IMR-90 (cell line): ENCODE results near the gene CTRL. TPM values are rescaled to one million over a fixed set of nuclear protein-coding genes. Genes with fewer than 3 reads are reported as not detected.

Experiments
- ATAC-seq: fragments of 200-7000 bp; cut with Tn5 transposase; 2 replicates; pipeline ENCODE4 v1.9.1; 2020; ENCODE audit warnings: low read depth, mild to moderate bottlenecking, moderate library complexity
- BruUV-seq: library from RNA; stranded (reverse); fragments of 400-500 nt; replicated peaks from 2 replicates; lab custom pipeline; 2021; lab: Mats Ljungman, UMichigan
- CTCF ChIA-PET: fragments of 300-600 bp; formaldehyde crosslinking; extraction: SDS; loops from one replicate; lab custom pipeline; 2021; ENCODE audit warnings: antibody characterized with exemption; lab: Yijun Ruan, JAX
- POLR2A ChIA-PET: fragments of 300-600 bp; sonication (Branson Sonifier 250); formaldehyde crosslinking; loops from one replicate; lab custom pipeline; 2022; ENCODE audit warnings: antibody characterized with exemption; ENCODE audit not compliant: unreplicated experiment; lab: Charles Lee
- DNase-seq: peaks from one replicate; pipeline ENCODE4 v3.0.0; 2013
- H2AFZ ChIP-seq: replicated peaks from 2 replicates; pipeline ENCODE3; 2013; ENCODE audit warnings: low read length, mild to moderate bottlenecking; ENCODE audit not compliant: poor library complexity
- H2AK5ac ChIP-seq: 2 replicates; pipeline ENCODE4 v1.6.1; 2013; ENCODE audit warnings: low read depth, low read length, inconsistent platforms
- H2AK9ac ChIP-seq: replicated peaks from 2 replicates; pipeline ENCODE3; 2013; ENCODE audit warnings: mild to moderate bottlenecking, low read depth, low read length, moderate library complexity; ENCODE audit not compliant: poor library complexity
- H2BK120ac ChIP-seq: 2 replicates; pipeline ENCODE4 v1.6.1; 2013; ENCODE audit warnings: low read depth, low read length, inconsistent platforms
- H2BK15ac ChIP-seq: 3 replicates; pipeline ENCODE4 v1.6.1; 2013; ENCODE audit warnings: low read depth, low read length, inconsistent platforms
- H2BK20ac ChIP-seq: 2 replicates; pipeline ENCODE4 v1.6.1; 2013; ENCODE audit warnings: low read depth, mild to moderate bottlenecking, inconsistent platforms, low read length, moderate library complexity
- H2BK5ac ChIP-seq: 2 replicates; pipeline ENCODE4 v1.6.1; 2013; ENCODE audit warnings: mild to moderate bottlenecking, low read depth, low read length, inconsistent platforms; ENCODE audit not compliant: poor library complexity, severe bottlenecking
- H3K14ac ChIP-seq: replicated peaks from 2 replicates; pipeline ENCODE4 v1.6.1; 2013; ENCODE audit warnings: low read depth, low read length, inconsistent platforms
- H3K18ac ChIP-seq: 2 replicates; pipeline ENCODE4 v1.6.1; 2013; ENCODE audit warnings: low read depth, low read length, control low read depth
- H3K23ac ChIP-seq: 2 replicates; pipeline ENCODE4 v1.6.1; 2013; ENCODE audit warnings: low read depth, low read length, inconsistent platforms
- H3K27ac ChIP-seq: 2 replicates; pipeline ENCODE4 v1.5.1; 2013; ENCODE audit warnings: mild to moderate bottlenecking, control low read depth, low read length; ENCODE audit not compliant: insufficient read depth
- H3K27me3 ChIP-seq: 2 replicates; pipeline ENCODE4 v1.6.1; 2013; ENCODE audit warnings: low read length; ENCODE audit not compliant: control insufficient read depth, insufficient read depth
- H3K36me3 ChIP-seq: 2 replicates; pipeline ENCODE4 v1.6.1; 2013; ENCODE audit warnings: low read length, mixed read lengths; ENCODE audit not compliant: control insufficient read depth, insufficient read depth
- H3K4ac ChIP-seq: 2 replicates; pipeline ENCODE4 v1.6.1; 2013; ENCODE audit warnings: low read depth, low read length, inconsistent platforms
- H3K4me1 ChIP-seq: 2 replicates; pipeline ENCODE4 v1.6.1; 2013; ENCODE audit warnings: low read length, mixed read lengths; ENCODE audit not compliant: control insufficient read depth, insufficient read depth
- H3K4me2 ChIP-seq: 2 replicates; pipeline ENCODE4 v1.6.1; 2013; ENCODE audit warnings: low read depth, mild to moderate bottlenecking, control low read depth, low read length, moderate library complexity
- H3K4me3 ChIP-seq: 2 replicates; pipeline ENCODE4 v1.5.1; 2013; ENCODE audit warnings: low read depth, mild to moderate bottlenecking, control low read depth, low read length, moderate library complexity; ENCODE audit not compliant: insufficient read depth
- H3K56ac ChIP-seq: 2 replicates; pipeline ENCODE4 v1.6.1; 2013; ENCODE audit warnings: low read length, inconsistent platforms; ENCODE audit not compliant: insufficient read depth; ENCODE audit errors: extremely low read depth
- H3K79me1 ChIP-seq, 2 experiments: 2 replicates each; pipeline ENCODE4 v1.6.1; 2013; ENCODE audit warnings: low read length in 2 of 2, inconsistent platforms in 1 of 2, low read depth in 1 of 2
- H3K9ac ChIP-seq: 2 replicates; pipeline ENCODE4 v1.6.1; 2013; ENCODE audit warnings: low read depth, low read length, control low read depth
- H3K9me1 ChIP-seq: 2 replicates; pipeline ENCODE4 v1.6.1; 2013; ENCODE audit warnings: low read length, inconsistent platforms; ENCODE audit not compliant: insufficient read depth
- H3K9me3 ChIP-seq: 2 replicates; pipeline ENCODE4 v1.6.1; 2013; ENCODE audit warnings: low read length; ENCODE audit not compliant: control insufficient read depth, insufficient read depth
- H4K20me1 ChIP-seq: 2 replicates; pipeline ENCODE4 v1.6.1; 2013; ENCODE audit warnings: low read length, inconsistent platforms; ENCODE audit not compliant: insufficient read depth
- H4K5ac ChIP-seq: 2 replicates; pipeline ENCODE4 v1.6.1; 2013; ENCODE audit warnings: mild to moderate bottlenecking, low read depth, low read length, control low read depth
- H4K8ac ChIP-seq, 2 experiments: 2 replicates each; pipeline ENCODE4 v1.6.1; 2013; ENCODE audit warnings: low read depth in 2 of 2, low read length in 2 of 2, control low read depth in 1 of 2, inconsistent platforms in 1 of 2
- H4K91ac ChIP-seq: 2 replicates; pipeline ENCODE4 v1.6.1; 2013; ENCODE audit warnings: low read depth, low read length, inconsistent platforms; ENCODE audit not compliant: insufficient read depth
- MAFK ChIP-seq: IDR thresholded peaks from 2 replicates; pipeline ENCODE4 v1.6.1; 2012; ENCODE audit warnings: low read depth, low read length, improper control_type of control experiment
- POLR2A ChIP-seq: IDR thresholded peaks from 2 replicates; pipeline ENCODE4 v1.6.1; 2012; ENCODE audit warnings: mild to moderate bottlenecking, low read depth, low read length
- WGBS, 2 experiments: methylation state at CpG; one replicate each; pipeline versions ENCODE4 v1.1.5 to v1.1.7; 2013; ENCODE audit warnings: missing lambda C conversion rate in 2 of 2; ENCODE audit not compliant: insufficient read length in 1 of 2; ENCODE audit errors: extremely low coverage in 2 of 2; 5-methylcytosine and 5-hydroxymethylcytosine counted together
- dilution Hi-C: fragments of 300-500 bp; cut with HindIII; formaldehyde crosslinking; loops from one replicate; pipeline ENCODE4 v1.14.3; 2018; ENCODE audit warnings: low sequenced_read_pairs; ENCODE audit not compliant: unreplicated experiment
- in situ Hi-C: fragments of 300-500 bp; cut with MboI; formaldehyde crosslinking; loops from 3 replicates; pipeline ENCODE4 v1.14.3; 2019; ENCODE audit warnings: low sequenced_read_pairs, inconsistent platforms, mixed read lengths
- intact Hi-C: fragments of 100-400 bp; cut with micrococcal nuclease; formaldehyde crosslinking; loops from 2 replicates; pipeline ENCODE4 v1.10.0; 2022
- polyA plus RNA-seq, 3 experiments: library from polyadenylated mRNA; depleted of rRNA; stranded (reverse); fragments of >200 nt; gene quantifications; 2 replicates each; pipeline ENCODE4 v1.2.3, GENCODE V29; 2012; ENCODE audit warnings: low replicate concordance in 1 of 3
- total RNA-seq: library from RNA; depleted of rRNA; stranded (reverse); fragments of >200 nt; gene quantifications from 2 replicates; pipeline ENCODE4 v1.2.3, GENCODE V29; 2012

The CTRL gene
- total and polyA plus RNA-seq, 2 of the 4 experiments (the other 2 are of a cell fraction) = 0.18 to 1.1 TPM

GRCh38 chr16:67902831-67903230 lies 28.8 kb downstream of the CTRL start:
- Histone ChIP-seq H2AFZ (no peak overlapping the region), H4K20me1 (peaks cover 34% of the 10 kb centered on the region; the same call in 1 of the 2 replicates), H2BK5ac (no peak overlapping the region), H3K4ac (no peak overlapping the region), H3K4me3 (no peak overlapping the region), H3K9me1 (peaks cover 25% of the 10 kb centered on the region), H2BK20ac (no peak overlapping the region), H4K5ac (no peak overlapping the region), H3K9ac (no peak overlapping the region), H3K27ac (peak overlapping the region; percentile 0; the same call in 1 of the 2 replicates), H4K8ac (no peak overlapping the region), H3K36me3 (peaks cover 11% of the 10 kb centered on the region), H2AK5ac (no peak overlapping the region), H3K79me1 (peaks cover 22 to 65% of the 10 kb centered on the region in 2 experiments), H2BK15ac (no peak overlapping the region), H3K4me1 (peaks cover 2% of the 10 kb centered on the region; the same call in 1 of the 2 replicates), H3K9me3 (no peaks in the 10 kb centered on the region), H3K18ac (no peak overlapping the region), H3K14ac (no peak overlapping the region), H3K56ac (no peak overlapping the region), H2BK120ac (no peak overlapping the region), H3K23ac (no peak overlapping the region), H4K91ac (no peak overlapping the region), H3K27me3 (no peaks in the 10 kb centered on the region), H2AK9ac (no peak overlapping the region), H3K4me2 (no peak overlapping the region)
- no peak for TF ChIP-seq POLR2A
- TF ChIP-seq MAFK = no peak
- in situ Hi-C loops = no loop called here
- CTCF ChIA-PET = interaction anchor here (0.8 kb wide), 1 partner anchor 25 kb away, joined by 3 read pairs; no protein-coding TSS in a partner anchor
- peak; percentile 70 for ATAC-seq
- no TSS peak for BruUV-seq
- POLR2A ChIA-PET = no interaction called here
- intact Hi-C loops = loop anchor here (1.0 kb wide), 1 partner anchor 19 kb away; the partner anchor contains the start of gene NRN1L
- dilution Hi-C loops = no loop called here
- no CpG with 5 or more reads among the region's 4 CpGs for WGBS, 2 experiments
- DNase-seq = peak; percentile 41
